Measurements from ENCODE around the gene PARD3.

- no peak for TF ChIP-seq SIN3A (IDR thresholded peaks at IDR 0.05; ENCODE audit: borderline replicate concordance, insufficient read depth, low read length)
- TF ChIP-seq, protein P1, sequence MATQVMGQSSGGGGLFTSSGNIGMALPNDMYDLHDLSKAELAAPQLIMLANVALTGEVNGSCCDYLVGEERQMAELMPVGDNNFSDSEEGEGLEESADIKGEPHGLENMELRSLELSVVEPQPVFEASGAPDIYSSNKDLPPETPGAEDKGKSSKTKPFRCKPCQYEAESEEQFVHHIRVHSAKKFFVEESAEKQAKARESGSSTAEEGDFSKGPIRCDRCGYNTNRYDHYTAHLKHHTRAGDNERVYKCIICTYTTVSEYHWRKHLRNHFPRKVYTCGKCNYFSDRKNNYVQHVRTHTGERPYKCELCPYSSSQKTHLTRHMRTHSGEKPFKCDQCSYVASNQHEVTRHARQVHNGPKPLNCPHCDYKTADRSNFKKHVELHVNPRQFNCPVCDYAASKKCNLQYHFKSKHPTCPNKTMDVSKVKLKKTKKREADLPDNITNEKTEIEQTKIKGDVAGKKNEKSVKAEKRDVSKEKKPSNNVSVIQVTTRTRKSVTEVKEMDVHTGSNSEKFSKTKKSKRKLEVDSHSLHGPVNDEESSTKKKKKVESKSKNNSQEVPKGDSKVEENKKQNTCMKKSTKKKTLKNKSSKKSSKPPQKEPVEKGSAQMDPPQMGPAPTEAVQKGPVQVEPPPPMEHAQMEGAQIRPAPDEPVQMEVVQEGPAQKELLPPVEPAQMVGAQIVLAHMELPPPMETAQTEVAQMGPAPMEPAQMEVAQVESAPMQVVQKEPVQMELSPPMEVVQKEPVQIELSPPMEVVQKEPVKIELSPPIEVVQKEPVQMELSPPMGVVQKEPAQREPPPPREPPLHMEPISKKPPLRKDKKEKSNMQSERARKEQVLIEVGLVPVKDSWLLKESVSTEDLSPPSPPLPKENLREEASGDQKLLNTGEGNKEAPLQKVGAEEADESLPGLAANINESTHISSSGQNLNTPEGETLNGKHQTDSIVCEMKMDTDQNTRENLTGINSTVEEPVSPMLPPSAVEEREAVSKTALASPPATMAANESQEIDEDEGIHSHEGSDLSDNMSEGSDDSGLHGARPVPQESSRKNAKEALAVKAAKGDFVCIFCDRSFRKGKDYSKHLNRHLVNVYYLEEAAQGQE (IDR thresholded peaks at IDR 0.05; ENCODE audit: insufficient read depth in 1 of 2, low read depth in 2 of 2, low read length in 2 of 2), result no peak
- TF ChIP-seq POLR2AphosphoS5 (IDR thresholded peaks at IDR 0.05; ENCODE audit: low read depth, low read length), result no peak
- TF ChIP-seq FOXP2 (optimal IDR thresholded peaks at IDR 0.05; ENCODE audit: borderline replicate concordance, extremely low read depth, extremely low read length, insufficient read depth), result no peak
These were observed 44.1 kb upstream of the PARD3 start for GRCh38 chr10:34859170-34859569.
